IMR-90 (cell line): ENCODE measurements around the gene PLA2G2A. TPM values are rescaled to one million over a fixed set of nuclear protein-coding genes. Genes with fewer than 3 reads are reported as not detected.

ENCODE experiments used
- ATAC-seq: fragments of 200-7000 bp; cut with Tn5 transposase; 2 replicates; pipeline ENCODE4 v1.9.1; 2020; ENCODE audit warnings: low read depth, mild to moderate bottlenecking, moderate library complexity
- BruUV-seq: library from RNA; stranded (reverse); fragments of 400-500 nt; replicated peaks from 2 replicates; lab custom pipeline; 2021; lab: Mats Ljungman, UMichigan
- CTCF ChIA-PET: fragments of 300-600 bp; formaldehyde crosslinking; extraction: SDS; loops from one replicate; lab custom pipeline; 2021; ENCODE audit warnings: antibody characterized with exemption; lab: Yijun Ruan, JAX
- POLR2A ChIA-PET: fragments of 300-600 bp; sonication (Branson Sonifier 250); formaldehyde crosslinking; loops from one replicate; lab custom pipeline; 2022; ENCODE audit warnings: antibody characterized with exemption; ENCODE audit not compliant: unreplicated experiment; lab: Charles Lee
- DNase-seq: peaks from one replicate; pipeline ENCODE4 v3.0.0; 2013
- H2AFZ ChIP-seq: replicated peaks from 2 replicates; pipeline ENCODE3; 2013; ENCODE audit warnings: low read length, mild to moderate bottlenecking; ENCODE audit not compliant: poor library complexity
- H2AK5ac ChIP-seq: 2 replicates; pipeline ENCODE4 v1.6.1; 2013; ENCODE audit warnings: low read depth, low read length, inconsistent platforms
- H2AK9ac ChIP-seq: replicated peaks from 2 replicates; pipeline ENCODE3; 2013; ENCODE audit warnings: mild to moderate bottlenecking, low read depth, low read length, moderate library complexity; ENCODE audit not compliant: poor library complexity
- H2BK120ac ChIP-seq: 2 replicates; pipeline ENCODE4 v1.6.1; 2013; ENCODE audit warnings: low read depth, low read length, inconsistent platforms
- H2BK15ac ChIP-seq: 3 replicates; pipeline ENCODE4 v1.6.1; 2013; ENCODE audit warnings: low read depth, low read length, inconsistent platforms
- H2BK20ac ChIP-seq: 2 replicates; pipeline ENCODE4 v1.6.1; 2013; ENCODE audit warnings: low read depth, mild to moderate bottlenecking, inconsistent platforms, low read length, moderate library complexity
- H2BK5ac ChIP-seq: 2 replicates; pipeline ENCODE4 v1.6.1; 2013; ENCODE audit warnings: mild to moderate bottlenecking, low read depth, low read length, inconsistent platforms; ENCODE audit not compliant: poor library complexity, severe bottlenecking
- H3K14ac ChIP-seq: replicated peaks from 2 replicates; pipeline ENCODE4 v1.6.1; 2013; ENCODE audit warnings: low read depth, low read length, inconsistent platforms
- H3K18ac ChIP-seq: 2 replicates; pipeline ENCODE4 v1.6.1; 2013; ENCODE audit warnings: low read depth, low read length, control low read depth
- H3K23ac ChIP-seq: 2 replicates; pipeline ENCODE4 v1.6.1; 2013; ENCODE audit warnings: low read depth, low read length, inconsistent platforms
- H3K27ac ChIP-seq: 2 replicates; pipeline ENCODE4 v1.5.1; 2013; ENCODE audit warnings: mild to moderate bottlenecking, control low read depth, low read length; ENCODE audit not compliant: insufficient read depth
- H3K27me3 ChIP-seq: 2 replicates; pipeline ENCODE4 v1.6.1; 2013; ENCODE audit warnings: low read length; ENCODE audit not compliant: control insufficient read depth, insufficient read depth
- H3K36me3 ChIP-seq: 2 replicates; pipeline ENCODE4 v1.6.1; 2013; ENCODE audit warnings: low read length, mixed read lengths; ENCODE audit not compliant: control insufficient read depth, insufficient read depth
- H3K4ac ChIP-seq: 2 replicates; pipeline ENCODE4 v1.6.1; 2013; ENCODE audit warnings: low read depth, low read length, inconsistent platforms
- H3K4me1 ChIP-seq: 2 replicates; pipeline ENCODE4 v1.6.1; 2013; ENCODE audit warnings: low read length, mixed read lengths; ENCODE audit not compliant: control insufficient read depth, insufficient read depth
- H3K4me2 ChIP-seq: 2 replicates; pipeline ENCODE4 v1.6.1; 2013; ENCODE audit warnings: low read depth, mild to moderate bottlenecking, control low read depth, low read length, moderate library complexity
- H3K4me3 ChIP-seq: 2 replicates; pipeline ENCODE4 v1.5.1; 2013; ENCODE audit warnings: low read depth, mild to moderate bottlenecking, control low read depth, low read length, moderate library complexity; ENCODE audit not compliant: insufficient read depth
- H3K56ac ChIP-seq: 2 replicates; pipeline ENCODE4 v1.6.1; 2013; ENCODE audit warnings: low read length, inconsistent platforms; ENCODE audit not compliant: insufficient read depth; ENCODE audit errors: extremely low read depth
- H3K79me1 ChIP-seq, 2 experiments: 2 replicates each; pipeline ENCODE4 v1.6.1; 2013; ENCODE audit warnings: low read length in 2 of 2, inconsistent platforms in 1 of 2, low read depth in 1 of 2
- H3K9ac ChIP-seq: 2 replicates; pipeline ENCODE4 v1.6.1; 2013; ENCODE audit warnings: low read depth, low read length, control low read depth
- H3K9me1 ChIP-seq: 2 replicates; pipeline ENCODE4 v1.6.1; 2013; ENCODE audit warnings: low read length, inconsistent platforms; ENCODE audit not compliant: insufficient read depth
- H3K9me3 ChIP-seq: 2 replicates; pipeline ENCODE4 v1.6.1; 2013; ENCODE audit warnings: low read length; ENCODE audit not compliant: control insufficient read depth, insufficient read depth
- H4K20me1 ChIP-seq: 2 replicates; pipeline ENCODE4 v1.6.1; 2013; ENCODE audit warnings: low read length, inconsistent platforms; ENCODE audit not compliant: insufficient read depth
- H4K5ac ChIP-seq: 2 replicates; pipeline ENCODE4 v1.6.1; 2013; ENCODE audit warnings: mild to moderate bottlenecking, low read depth, low read length, control low read depth
- H4K8ac ChIP-seq, 2 experiments: 2 replicates each; pipeline ENCODE4 v1.6.1; 2013; ENCODE audit warnings: low read depth in 2 of 2, low read length in 2 of 2, control low read depth in 1 of 2, inconsistent platforms in 1 of 2
- H4K91ac ChIP-seq: 2 replicates; pipeline ENCODE4 v1.6.1; 2013; ENCODE audit warnings: low read depth, low read length, inconsistent platforms; ENCODE audit not compliant: insufficient read depth
- BHLHE40 ChIP-seq: fragments of 150-350 bp; IDR thresholded peaks from 2 replicates; pipeline ENCODE4 v1.6.1; 2016; ENCODE audit warnings: mild to moderate bottlenecking, low read depth, low read length
- CEBPB ChIP-seq: IDR thresholded peaks from 2 replicates; pipeline ENCODE4 v1.6.1; 2012; ENCODE audit warnings: low read depth, low read length, improper control_type of control experiment
- CHD1 ChIP-seq: IDR thresholded peaks from 2 replicates; pipeline ENCODE4 v1.6.1; 2012; ENCODE audit warnings: low read depth, low read length, improper control_type of control experiment
- CTCF ChIP-seq: conservative IDR thresholded peaks from 2 replicates; pipeline ENCODE4 v1.5.1; 2012; ENCODE audit warnings: mild to moderate bottlenecking, low read depth, low read length, improper control_type of control experiment
- FOS ChIP-seq: fragments of 150-350 bp; IDR thresholded peaks from 2 replicates; pipeline ENCODE4 v1.6.1; 2016; ENCODE audit warnings: low read depth, low read length
- MAFK ChIP-seq: IDR thresholded peaks from 2 replicates; pipeline ENCODE4 v1.6.1; 2012; ENCODE audit warnings: low read depth, low read length, improper control_type of control experiment
- MAZ ChIP-seq: IDR thresholded peaks from 2 replicates; pipeline ENCODE4 v1.6.1; 2012; ENCODE audit warnings: low read depth, mild to moderate bottlenecking, low read length, improper control_type of control experiment, moderate library complexity, borderline replicate concordance
- MXI1 ChIP-seq: IDR thresholded peaks from 2 replicates; pipeline ENCODE4 v1.6.1; 2012; ENCODE audit warnings: low read depth, mild to moderate bottlenecking, low read length, moderate library complexity, borderline replicate concordance
- NFE2L2 ChIP-seq: fragments of 150-350 bp; IDR thresholded peaks from 2 replicates; pipeline ENCODE4 v1.6.1; 2016; ENCODE audit warnings: low read depth, mild to moderate bottlenecking, low read length
- POLR2A ChIP-seq: IDR thresholded peaks from 2 replicates; pipeline ENCODE4 v1.6.1; 2012; ENCODE audit warnings: mild to moderate bottlenecking, low read depth, low read length
- RAD21 ChIP-seq: IDR thresholded peaks from 2 replicates; pipeline ENCODE4 v1.6.1; 2012; ENCODE audit warnings: low read length, improper control_type of control experiment
- RCOR1 ChIP-seq: IDR thresholded peaks from 2 replicates; pipeline ENCODE4 v1.6.1; 2012; ENCODE audit warnings: mild to moderate bottlenecking, low read length, improper control_type of control experiment; ENCODE audit not compliant: insufficient replicate concordance
- RFX5 ChIP-seq: IDR thresholded peaks from 2 replicates; pipeline ENCODE4 v1.8.0; 2012; ENCODE audit warnings: low read depth, mild to moderate bottlenecking, low read length, moderate library complexity
- SMC3 ChIP-seq: fragments of 150-350 bp; IDR thresholded peaks from 2 replicates; pipeline ENCODE4 v1.6.1; 2016; ENCODE audit warnings: low read depth, mild to moderate bottlenecking, antibody characterized with exemption, low read length, moderate library complexity
- USF2 ChIP-seq: fragments of 150-350 bp; IDR thresholded peaks from 2 replicates; pipeline ENCODE4 v1.6.1; 2017; ENCODE audit warnings: mild to moderate bottlenecking, antibody characterized with exemption, low read length, low read depth
- WGBS, 2 experiments: methylation state at CpG; one replicate each; pipeline versions ENCODE4 v1.1.5 to v1.1.7; 2013; ENCODE audit warnings: missing lambda C conversion rate in 2 of 2; ENCODE audit not compliant: insufficient read length in 1 of 2; ENCODE audit errors: extremely low coverage in 2 of 2; 5-methylcytosine and 5-hydroxymethylcytosine counted together
- dilution Hi-C: fragments of 300-500 bp; cut with HindIII; formaldehyde crosslinking; loops from one replicate; pipeline ENCODE4 v1.14.3; 2018; ENCODE audit warnings: low sequenced_read_pairs; ENCODE audit not compliant: unreplicated experiment
- in situ Hi-C: fragments of 300-500 bp; cut with MboI; formaldehyde crosslinking; loops from 3 replicates; pipeline ENCODE4 v1.14.3; 2019; ENCODE audit warnings: low sequenced_read_pairs, inconsistent platforms, mixed read lengths
- intact Hi-C: fragments of 100-400 bp; cut with micrococcal nuclease; formaldehyde crosslinking; loops from 2 replicates; pipeline ENCODE4 v1.10.0; 2022
- polyA plus RNA-seq, 3 experiments: library from polyadenylated mRNA; depleted of rRNA; stranded (reverse); fragments of >200 nt; gene quantifications; 2 replicates each; pipeline ENCODE4 v1.2.3, GENCODE V29; 2012; ENCODE audit warnings: low replicate concordance in 1 of 3
- total RNA-seq: library from RNA; depleted of rRNA; stranded (reverse); fragments of >200 nt; gene quantifications from 2 replicates; pipeline ENCODE4 v1.2.3, GENCODE V29; 2012
- TF ChIP-seq, protein P1 (sequence below): fragments of 150-350 bp; IDR thresholded peaks from 2 replicates; pipeline ENCODE4 v1.6.1; 2016; ENCODE audit warnings: low read depth, mild to moderate bottlenecking, low read length, moderate library complexity, borderline replicate concordance

PLA2G2A gene
- total and polyA plus RNA-seq, 2 of the 4 experiments (the other 2 are of a cell fraction): not detected

DNA sequence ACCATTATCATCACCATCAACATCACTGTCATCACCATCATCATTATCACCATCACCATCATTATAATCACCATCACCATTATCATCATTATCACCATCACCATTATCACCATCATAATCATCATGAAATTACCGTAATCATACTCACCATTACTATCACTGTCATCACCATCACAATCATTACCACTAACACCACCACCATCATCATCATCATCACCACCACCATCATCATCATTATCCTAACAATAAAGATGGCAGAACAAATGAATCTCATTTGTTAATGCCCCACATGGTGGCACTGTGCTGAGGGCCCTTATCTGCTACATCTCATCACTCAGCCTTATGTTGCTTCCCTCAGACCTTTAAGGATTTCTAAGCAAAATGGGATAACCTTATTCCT, 46.6 kb downstream of the PLA2G2A start:
- H3K4me3 ChIP-seq: no peak overlapping the region
- no peak overlapping the region for H3K56ac ChIP-seq
- H3K18ac ChIP-seq: no peak overlapping the region
- WGBS, 2 experiments: 0% methylated on average over 1 of the region's 1 CpG; no CpG with 5 or more reads in 1 of the 2 experiments
- in situ Hi-C loops (no loop called here), dilution Hi-C loops (no loop called here), intact Hi-C loops (no loop called here)
- H3K9ac ChIP-seq: no peak overlapping the region
- peaks cover 8% of the 10 kb centered on the region for H3K9me3 ChIP-seq
- no peak overlapping the region for H2AK5ac ChIP-seq
- ATAC-seq (no peak), DNase-seq (no peak)
- H4K91ac ChIP-seq: no peak overlapping the region
- H3K27me3 ChIP-seq: no peaks in the 10 kb centered on the region; the same call in 1 of the 2 replicates
- no peak overlapping the region for H3K4me2 ChIP-seq
- H3K4ac ChIP-seq: no peak overlapping the region
- no peak overlapping the region for H3K27ac ChIP-seq
- H2BK20ac ChIP-seq: no peak overlapping the region
- H3K36me3 ChIP-seq: no peaks in the 10 kb centered on the region
- no peak overlapping the region for H3K14ac ChIP-seq
- no peak overlapping the region for H3K23ac ChIP-seq
- H2BK120ac ChIP-seq: no peak overlapping the region
- H4K20me1 ChIP-seq: no peaks in the 10 kb centered on the region
- H3K9me1 ChIP-seq: no peaks in the 10 kb centered on the region
- no peaks in the 10 kb centered on the region for H3K79me1 ChIP-seq
- POLR2A ChIA-PET: no interaction called here
- H4K5ac ChIP-seq: no peak overlapping the region
- no peak overlapping the region for H2BK15ac ChIP-seq
- H2BK5ac ChIP-seq: no peak overlapping the region
- H2AFZ ChIP-seq: no peak overlapping the region
- no peaks in the 10 kb centered on the region for H3K4me1 ChIP-seq
- no peak overlapping the region for H2AK9ac ChIP-seq
- no TSS peak for BruUV-seq
- CTCF ChIA-PET: interaction anchor here (1.0 kb wide), 1 partner anchor 15 kb away, joined by 5 read pairs; no protein-coding TSS in a partner anchor
- H4K8ac ChIP-seq: no peak overlapping the region
- no peak for TF ChIP-seq FOS
- TF ChIP-seq BHLHE40: no peak
- no peak for TF ChIP-seq RFX5
- TF ChIP-seq USF2: no peak
- no peak for TF ChIP-seq MXI1
- TF ChIP-seq SMC3: no peak
- TF ChIP-seq, protein P1, sequence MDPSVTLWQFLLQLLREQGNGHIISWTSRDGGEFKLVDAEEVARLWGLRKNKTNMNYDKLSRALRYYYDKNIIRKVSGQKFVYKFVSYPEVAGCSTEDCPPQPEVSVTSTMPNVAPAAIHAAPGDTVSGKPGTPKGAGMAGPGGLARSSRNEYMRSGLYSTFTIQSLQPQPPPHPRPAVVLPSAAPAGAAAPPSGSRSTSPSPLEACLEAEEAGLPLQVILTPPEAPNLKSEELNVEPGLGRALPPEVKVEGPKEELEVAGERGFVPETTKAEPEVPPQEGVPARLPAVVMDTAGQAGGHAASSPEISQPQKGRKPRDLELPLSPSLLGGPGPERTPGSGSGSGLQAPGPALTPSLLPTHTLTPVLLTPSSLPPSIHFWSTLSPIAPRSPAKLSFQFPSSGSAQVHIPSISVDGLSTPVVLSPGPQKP: no peak
- TF ChIP-seq CEBPB: no peak
- no peak for TF ChIP-seq POLR2A
- TF ChIP-seq RCOR1: no peak
- TF ChIP-seq CTCF: no peak
- TF ChIP-seq CHD1: no peak
- no peak for TF ChIP-seq MAFK
- TF ChIP-seq RAD21: no peak
- no peak for TF ChIP-seq MAZ
- no peak for TF ChIP-seq NFE2L2
